Activated T-cell treated with anti-CD3 and anti-CD28 coated beads for 24 hours (primary cell): ENCODE data around the gene ERP29.
"Not testable (repeated sequence)": the region's sequence is repeated elsewhere in the genome, so short reads cannot be mapped to it uniquely, and the experiment has no call there.

Source experiments
- DNase-seq: peaks from one replicate; pipeline ENCODE4 v3.0.0-alpha.2; 2020; ENCODE audit warnings: low read depth

The ERP29 gene

DNA sequence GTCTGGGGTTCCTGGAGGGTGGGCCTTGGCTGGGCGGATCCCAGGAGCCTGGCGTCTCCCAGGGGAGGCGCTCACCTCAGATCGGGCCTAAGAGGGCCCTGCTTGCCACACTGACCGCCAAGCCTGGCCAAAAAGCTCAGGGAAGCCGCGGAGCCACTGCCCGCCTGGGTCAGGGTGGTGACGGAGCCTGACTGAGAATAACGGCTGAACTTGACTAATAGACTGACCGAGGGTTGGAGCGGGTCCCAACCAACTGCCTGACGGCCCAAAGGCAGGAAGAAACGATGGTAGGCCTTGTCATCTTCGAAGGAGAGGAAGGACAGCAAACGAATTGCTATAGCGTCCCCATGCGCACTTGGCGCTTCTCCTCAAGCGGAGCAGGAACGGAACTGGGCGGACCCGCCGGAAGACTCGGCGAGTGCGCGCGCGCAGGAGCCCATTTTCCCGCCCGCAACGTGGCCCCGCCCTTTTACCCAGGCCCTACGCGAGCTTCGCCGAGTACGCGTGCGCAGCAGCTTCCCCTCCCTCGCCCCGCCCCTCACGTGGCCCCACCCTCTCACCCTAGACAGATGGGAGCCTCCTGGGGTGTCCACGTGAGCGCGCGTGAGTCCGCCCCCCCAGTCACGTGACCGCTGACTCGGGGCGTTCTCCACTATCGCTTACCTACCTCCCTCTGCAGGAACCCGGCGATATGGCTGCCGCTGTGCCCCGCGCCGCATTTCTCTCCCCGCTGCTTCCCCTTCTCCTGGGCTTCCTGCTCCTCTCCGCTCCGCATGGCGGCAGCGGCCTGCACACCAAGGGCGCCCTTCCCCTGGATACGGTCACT, at the start of gene ERP29, which contains the start of gene TMEM116:
TSS of gene ERP29 (plus strand) at position 652 of the 826 bp plus-strand sequence. CDS start at position 692, 40 bp downstream.
TSS of gene TMEM116 (minus strand) at position 391 of the 826 bp plus-strand sequence. CDS start 7,895 bp downstream, outside the sequence.
- DNase-seq, result peak; percentile 100

DNA sequence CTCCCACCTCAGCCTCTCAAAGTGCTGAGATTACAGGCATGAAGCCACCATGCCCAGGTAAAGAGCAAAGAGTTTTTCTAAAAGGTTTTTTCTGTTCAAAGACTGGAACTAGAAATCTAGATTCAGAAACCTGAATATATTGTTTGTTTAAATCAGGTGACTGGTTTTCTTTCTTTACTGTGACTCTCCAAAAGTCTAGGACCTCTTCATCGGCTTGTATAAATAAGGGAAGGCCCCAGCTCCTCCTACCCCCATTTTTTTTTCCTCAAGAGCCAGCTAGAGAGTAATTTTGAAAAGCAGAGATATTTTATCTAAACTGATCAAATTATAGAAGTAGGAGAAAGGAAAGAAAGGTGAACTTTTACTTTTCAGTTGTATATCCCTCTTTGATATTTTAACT, 48.3 kb upstream of the ERP29 start:
- no peak for DNase-seq

DNA sequence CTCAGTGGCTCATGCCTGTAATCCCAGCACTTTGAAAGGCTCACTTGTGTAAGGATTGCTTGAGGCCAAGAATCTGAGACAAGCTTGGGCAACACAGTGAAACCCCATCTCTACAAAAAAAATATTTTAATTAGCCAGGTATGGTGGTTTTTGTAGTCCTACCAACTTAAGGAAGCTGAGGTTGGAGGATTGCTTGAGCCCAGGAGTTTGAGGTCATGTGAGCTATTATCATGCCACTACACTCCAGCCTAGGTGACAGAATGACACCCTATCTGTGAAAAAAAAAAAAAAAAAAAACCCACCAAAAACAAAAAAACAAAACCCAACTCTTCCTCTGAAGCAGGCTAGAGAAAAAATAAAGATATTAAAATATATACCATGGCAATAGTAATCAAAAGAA, 41.4 kb upstream of the ERP29 start:
- DNase-seq, result no peak

DNA sequence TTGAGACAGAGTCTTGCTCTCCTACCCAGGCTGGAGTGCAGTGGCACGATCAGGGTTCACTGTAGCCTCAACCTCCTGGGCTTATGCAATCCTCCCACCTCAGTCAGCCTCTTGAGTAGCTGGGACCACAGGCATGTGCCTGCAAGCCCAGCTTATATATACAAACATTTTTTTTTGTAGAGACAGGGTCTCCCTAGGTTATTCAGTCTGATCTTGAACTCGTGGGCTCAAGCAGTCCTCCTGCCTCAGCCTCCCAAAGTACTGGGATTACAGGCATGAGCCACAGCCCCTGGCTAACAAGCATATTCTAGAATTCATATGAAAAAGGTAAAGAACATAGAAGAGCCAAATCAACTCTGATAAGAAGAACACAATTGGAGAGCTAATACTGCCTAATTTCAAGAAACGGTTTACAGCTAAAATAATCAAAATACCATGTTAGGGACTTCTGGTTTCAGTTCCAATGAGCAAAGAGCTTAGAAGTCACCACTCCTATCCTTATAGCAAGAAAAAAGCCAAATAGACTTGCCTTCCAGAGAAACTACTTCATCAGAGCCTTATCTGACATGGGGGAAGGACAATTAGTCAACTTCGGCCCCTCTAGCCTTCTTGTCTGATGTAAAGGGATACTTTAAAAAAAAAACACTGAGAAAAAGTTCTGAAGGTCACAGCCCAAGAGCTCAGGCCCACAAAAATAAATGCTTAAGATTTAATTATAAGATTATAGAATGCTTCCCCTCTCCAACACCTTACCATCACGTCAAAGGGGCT, 37.9 kb upstream of the ERP29 start:
- DNase-seq, result no peak

DNA sequence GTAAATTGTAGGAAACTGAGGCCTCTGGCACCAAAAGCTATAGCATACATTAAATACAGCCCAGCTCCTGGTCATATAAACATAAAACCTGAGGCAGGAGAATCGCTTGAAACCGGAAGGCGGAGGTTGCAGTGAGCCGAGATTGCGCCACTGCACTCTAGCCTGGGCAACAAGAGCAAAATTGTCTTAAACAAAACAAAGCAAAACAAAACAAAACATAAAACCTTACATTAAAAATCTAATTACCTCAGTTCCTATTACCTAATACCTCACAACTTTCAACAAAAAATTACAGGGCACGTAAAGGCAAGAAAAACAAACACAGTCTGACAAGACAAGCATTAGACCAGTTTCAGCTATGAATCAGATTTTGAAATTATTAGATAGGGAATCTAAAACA, 36.9 kb upstream of the ERP29 start:
- no peak for DNase-seq

DNA sequence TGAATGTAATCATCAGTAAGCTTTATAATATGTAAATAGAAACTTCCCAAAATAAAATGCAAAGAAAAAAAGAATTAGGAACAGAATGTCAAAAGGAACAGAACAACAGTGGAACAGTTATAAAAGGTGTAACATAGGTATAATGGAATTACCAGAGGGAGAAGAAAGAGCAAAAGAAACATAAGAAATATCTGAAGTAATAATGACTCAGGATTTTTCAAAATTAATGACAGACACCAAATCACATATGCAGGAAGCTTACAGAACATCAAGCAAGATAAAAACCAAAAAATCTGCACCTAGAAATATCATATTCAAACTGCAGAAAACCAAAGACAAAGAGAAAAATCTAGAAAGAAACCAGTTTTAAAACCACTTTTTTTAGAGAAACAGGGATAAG, 36.4 kb upstream of the ERP29 start:
- no peak for DNase-seq

DNA sequence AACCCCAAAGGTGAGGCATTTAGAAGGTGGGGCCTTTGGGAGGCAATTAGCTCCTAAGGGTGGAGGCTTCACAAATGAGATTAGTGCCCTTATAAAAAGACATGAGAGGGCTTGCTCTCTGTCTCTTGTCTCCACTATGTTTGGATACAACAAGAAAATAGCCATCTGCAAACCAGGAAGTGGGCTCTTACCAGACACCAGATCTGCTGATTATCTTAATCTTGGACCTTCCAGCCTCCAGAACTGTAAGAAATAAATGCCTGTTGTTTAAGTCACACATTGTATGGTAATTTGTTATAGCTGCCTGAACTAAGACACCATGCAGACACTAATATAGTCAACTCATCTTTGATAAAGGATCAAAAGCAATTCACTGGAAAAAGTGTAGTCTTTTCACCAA, 34.7 kb upstream of the ERP29 start:
- no peak for DNase-seq

DNA sequence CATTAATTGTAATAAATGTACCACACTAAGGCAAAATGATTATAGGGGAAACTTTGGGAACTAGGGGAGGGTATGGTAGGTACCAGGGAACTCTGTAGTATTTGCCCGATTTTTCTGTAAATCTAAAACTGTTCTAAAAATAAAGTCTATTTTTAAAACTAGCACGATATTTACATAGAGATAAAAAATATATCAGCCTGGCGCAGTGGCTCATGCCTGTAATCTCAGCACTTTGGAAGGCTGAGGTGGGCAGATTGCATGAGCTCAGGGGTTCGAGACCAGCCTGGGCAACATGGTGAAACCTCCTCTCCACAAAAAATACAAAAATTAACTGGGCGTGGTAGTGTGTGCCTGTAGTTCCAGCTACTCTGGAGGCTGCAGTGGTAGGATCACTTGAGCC, 32.6 kb upstream of the ERP29 start:
- DNase-seq, result no peak

DNA sequence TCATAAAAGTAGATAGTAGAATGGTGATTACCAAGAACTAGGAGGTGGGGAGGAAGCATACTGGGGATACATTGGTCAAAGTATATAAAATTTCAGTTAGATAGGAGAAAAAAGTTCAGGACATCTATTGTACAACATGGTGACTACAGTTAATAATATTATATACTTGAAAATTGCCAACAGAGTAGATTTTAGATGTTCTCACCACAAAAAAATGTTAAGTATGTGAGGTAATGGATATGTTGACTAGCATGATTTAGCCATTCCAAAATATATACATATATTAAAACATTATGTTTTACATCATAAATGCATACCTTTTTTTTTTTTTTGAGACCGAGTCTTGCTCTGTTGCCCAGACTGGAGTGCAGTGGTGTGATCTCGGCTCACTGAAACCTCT, 31.2 kb upstream of the ERP29 start:
- no peak for DNase-seq

DNA sequence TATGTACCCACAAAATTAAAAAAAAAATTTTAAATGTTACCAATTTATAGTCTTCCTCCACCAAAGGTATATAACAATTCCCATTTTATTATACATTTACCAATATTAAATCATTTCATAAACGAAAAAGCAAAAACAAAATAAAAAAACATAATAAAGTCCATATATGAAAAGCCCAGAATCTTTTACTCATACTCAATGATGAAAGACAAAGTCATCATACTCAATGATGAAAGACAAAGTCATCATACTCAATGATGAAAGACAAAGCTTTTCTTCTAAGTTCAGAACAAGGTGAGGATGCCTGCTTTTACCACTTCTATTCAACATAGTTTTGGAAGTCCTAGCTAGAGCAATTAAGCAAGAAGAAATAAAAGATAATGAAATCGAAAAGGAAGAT, 28.4 kb upstream of the ERP29 start:
- no peak for DNase-seq

DNA sequence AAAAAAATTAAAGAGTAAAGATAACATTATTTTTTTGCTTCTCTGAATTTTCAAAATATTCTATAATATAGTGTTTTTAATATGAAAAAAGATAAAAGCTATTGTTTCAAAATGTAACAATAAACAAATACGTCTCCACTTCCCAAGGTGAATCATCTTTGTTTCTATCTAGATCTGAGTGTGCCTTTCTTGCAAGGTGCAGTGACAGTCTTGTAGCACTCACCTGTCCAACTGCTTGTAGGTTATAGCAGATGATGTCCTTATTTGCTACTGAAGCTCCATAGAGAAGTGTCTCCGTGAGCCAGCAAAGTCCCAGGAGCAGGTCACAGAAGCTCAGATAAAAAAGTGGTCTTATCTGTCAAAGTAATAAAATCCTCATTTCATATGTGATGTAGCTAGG, 21.7 kb upstream of the ERP29 start:
- no peak for DNase-seq

DNA sequence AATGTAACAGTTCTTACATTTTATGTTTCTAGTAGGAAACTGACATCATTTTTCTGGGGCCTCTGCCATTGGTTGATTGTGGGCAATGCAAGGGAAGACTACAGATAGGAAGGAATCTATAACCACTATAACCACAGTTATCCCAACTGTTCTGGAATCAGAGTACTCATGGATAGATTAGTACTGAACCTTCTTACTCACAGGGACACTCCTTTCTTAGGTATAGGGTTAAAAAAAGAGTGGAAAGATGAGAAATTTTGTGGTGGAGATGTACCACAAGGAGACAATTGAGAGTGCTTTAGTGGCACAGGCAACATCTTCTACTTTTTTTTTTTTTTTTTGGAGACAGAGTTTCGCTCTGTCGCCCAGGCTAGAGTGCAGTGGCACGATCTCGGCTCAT, 21.3 kb upstream of the ERP29 start:
- DNase-seq, result no peak

DNA sequence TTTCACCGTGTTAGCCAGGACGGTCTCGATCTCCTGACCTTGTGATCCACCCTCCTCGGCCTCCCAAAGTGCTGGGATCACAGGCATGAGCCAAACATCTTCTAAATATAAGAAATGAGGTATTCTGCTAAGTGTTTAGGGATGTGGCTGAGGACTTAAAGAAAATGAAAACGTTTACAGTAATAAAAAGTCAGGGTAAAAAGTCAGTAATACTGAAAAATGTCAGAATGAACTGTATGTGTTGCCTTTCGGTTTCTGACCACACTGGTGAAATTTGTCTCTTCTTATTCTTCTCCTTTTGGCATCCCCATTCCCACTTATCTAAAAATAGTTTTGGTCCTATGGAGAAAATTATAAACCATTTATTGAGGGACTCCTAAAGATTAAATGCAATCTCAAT, 20.8 kb upstream of the ERP29 start:
- no peak for DNase-seq

DNA sequence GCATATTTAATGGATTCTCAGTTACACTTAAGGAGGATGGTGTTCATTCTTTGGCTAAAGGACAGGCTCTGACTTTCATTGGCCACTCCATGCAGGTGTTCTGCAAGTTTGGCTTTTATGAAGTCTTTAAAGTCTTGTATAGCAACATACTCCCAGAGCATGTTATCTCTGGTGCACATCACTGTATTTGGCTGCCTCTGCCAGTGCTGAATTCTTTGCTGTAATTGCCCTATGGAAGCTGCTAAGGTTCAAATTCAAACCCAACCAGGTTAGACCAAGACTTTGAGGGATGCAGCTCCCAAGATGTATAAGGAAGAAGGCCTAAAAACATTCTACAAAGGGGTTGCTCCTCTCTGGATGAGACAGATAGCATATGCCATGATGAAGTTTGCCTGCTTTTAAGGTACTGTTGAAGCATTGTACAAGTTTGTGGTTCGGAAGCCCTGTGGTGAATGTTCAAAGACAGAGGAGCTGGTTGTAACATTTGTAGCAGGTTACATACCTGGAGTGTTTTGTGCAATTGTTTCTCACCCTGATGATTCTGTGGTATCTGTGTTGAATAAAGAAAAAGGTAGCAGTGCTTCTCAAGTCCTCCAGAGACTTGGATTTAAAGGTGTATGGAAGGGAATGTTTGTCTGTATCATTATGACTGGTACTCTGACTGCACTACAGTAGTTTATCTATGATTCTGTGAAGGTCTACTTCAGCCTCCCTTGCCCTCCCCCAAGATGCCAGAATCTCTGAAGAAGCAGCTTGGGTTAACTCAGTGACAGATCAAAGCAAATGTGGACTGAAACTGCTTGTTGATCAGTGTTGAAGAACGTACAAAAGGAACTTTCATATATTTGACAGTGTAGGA, 19.7 kb upstream of the ERP29 start:
- DNase-seq, result no peak

DNA sequence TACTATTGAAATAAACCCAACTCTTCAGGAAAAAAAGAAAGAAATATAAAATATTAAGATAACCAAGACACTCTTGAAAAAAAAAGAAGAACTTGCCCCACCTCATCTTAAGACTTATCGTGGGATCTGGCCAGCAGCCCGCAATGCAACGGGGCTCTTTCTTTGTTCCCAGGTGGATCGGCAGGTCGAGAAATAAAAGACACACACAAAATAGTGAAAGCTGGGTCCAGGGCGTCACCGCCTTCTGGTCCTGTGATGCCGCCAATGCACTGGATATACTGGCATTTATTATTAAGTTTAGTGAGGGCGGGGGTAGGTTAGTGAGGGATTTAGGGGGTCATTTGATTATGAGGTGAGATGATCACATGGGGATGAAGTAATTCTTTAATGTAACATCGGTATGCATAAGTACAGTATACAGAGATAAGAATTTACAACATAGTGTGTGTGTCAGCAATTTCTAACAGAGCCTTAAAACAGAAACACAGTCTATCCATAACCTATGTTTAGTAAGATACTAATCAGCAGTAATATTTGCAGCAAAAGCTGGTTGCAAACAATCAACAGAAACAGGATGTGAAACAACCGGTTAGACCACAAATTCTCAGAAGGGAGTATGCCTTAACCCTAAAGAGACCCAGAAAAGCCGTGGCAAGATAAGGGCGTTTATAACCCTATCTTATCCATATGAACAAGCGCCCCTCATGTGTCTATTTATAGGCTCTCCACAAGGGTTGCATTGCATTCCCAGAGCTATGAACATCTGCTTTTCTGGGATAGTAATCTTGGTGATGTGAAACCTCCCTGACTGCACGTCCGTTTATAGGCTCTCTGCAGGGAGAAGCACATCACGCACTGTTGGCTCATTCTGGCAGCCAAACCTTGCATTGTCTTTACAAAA, 18.8 kb upstream of the ERP29 start:
- DNase-seq, result not testable (repeated sequence)

DNA sequence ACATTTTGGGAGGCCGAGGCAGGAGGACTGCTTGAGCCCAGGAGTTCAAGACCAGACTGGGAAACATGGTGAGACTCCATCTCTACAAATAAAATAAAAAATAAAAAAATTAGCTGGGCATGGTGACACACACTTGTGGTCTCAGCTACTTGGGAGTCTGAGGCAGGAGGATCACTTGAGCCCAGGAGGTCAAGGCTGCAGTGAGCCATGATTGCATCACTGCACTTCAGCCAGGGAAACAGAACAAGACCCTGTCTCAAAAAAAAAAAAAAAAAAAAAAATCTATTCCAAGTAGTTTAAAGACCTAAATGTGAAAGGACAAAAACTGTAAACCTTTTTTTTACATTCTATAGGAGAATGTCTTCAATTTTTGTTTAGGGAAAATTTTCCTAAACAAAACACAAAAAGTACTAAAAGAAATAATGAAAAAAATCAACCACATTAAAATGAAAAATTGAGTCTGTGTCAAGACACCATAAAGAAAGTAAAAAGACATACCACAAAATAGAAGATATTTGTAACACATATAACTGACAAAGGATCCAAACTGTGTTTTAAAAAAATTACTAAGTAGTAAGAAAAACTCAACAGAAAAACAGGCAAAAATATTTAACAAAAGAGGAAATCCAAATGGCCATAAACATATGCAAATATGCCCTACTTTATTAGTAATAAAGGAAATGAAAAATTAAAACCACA, 17.3 kb upstream of the ERP29 start:
- no peak for DNase-seq

DNA sequence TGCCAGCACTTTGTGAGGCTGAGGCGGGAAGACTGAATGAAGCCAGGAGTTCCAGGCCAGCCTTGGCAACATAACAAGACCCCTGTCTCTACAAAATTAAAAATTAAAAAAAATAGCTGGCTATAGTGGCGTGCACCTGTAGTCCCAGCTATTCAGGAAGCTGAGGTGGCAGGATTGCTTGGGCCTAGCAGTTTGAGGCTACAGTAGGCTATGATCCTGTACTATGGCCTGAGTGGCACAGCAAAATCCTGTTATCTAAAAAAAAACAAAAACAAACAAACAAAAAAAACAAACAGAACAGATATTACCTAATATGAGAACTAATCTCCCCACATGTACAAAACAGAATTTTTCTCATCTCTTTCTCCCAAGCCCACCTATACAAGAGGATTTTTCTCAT, 15.9 kb upstream of the ERP29 start:
- no peak for DNase-seq

DNA sequence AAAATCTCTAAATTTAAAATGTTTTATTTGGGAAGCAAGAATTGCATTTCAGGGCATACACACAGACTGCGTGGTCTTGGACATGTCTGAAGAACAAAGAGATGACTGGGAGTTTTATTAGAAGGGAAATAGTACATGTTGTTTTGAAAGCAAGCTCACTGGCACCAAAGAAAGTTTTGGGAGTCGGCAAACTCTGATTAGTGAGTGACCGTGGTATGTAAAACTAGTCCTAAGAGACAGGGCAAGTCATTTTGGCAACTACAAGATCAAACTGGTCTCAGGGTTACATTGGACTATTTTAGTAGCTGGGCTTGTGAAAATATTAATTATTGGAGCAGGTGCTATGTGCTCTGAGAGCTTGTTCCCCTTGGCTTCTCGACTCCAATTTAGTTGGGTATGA, 15.2 kb upstream of the ERP29 start:
- DNase-seq, result no peak

DNA sequence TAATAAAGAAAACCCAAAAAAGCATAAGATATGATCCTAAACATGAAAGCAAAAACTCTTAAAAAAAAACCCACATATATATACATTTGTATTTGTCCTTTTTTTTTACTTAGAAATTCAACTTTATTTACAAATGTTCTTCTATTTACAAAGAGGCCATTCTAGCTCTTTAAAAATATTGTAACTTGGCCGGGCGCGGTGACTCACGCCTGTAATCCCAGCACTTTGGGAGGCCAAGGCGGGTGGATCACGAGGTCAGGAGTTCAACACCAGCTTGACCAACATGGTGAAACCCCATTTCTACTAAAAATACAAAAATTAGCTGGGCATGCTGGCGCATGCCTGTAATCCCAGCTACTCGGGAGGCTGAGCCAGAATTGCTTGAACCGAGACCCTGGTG, 14.1 kb upstream of the ERP29 start:
- not testable (repeated sequence) for DNase-seq

DNA sequence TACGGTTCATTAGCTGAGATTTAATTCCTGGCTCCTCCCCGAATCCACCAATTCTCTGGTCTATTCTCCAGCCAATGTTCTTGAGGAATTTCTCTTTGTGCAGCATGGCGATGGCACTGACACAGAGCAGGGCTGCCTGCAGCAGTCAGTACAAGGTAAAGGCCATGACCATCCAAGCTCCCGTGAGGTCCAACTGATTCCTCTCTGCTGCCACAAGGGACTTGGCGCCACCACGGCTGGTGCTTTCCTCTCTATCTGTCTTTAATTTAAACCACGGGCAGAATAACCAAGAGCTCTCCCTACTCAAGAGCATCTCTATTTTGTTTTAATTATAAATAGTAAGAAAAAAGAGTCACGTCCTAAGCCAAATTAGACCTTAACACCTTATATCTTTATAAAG, 12.4 kb upstream of the ERP29 start:
- DNase-seq, result no peak

DNA sequence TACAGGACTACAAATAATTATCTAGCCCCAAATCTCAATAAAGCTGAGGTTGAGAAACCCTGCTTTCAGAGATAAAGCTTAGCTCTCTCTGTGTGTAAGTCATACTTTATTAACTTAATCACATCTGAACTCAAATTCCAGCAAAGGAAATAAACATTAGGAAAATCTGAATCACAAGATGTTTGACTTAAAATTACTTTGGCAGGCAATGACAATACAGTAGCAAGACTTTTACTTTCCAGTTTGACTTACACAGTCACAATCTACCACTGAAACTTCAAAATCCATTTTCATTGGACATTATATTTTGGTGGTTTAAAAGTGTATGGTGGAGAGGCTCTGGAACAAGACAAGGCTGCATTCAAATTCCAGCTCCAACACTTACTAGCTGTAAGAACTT, 11.7 kb upstream of the ERP29 start:
- no peak for DNase-seq
